PC-3 (cell line): ENCODE results near the gene PFKFB1.

ENCODE experiments used
- CTCF ChIP-seq: fragments of 300-600 bp; sonication (generic); conservative IDR thresholded peaks from 2 replicates; pipeline ENCODE4 v1.5.1; 2017; ENCODE audit warnings: antibody characterized with exemption, low read depth, mild to moderate bottlenecking, low read length
- EZH2 ChIP-seq: fragments of 300-600 bp; sonication (generic); IDR thresholded peaks from one replicate; pipeline ENCODE4 v1.6.1; 2017; ENCODE audit warnings: antibody characterized with exemption, mild to moderate bottlenecking, low read length; ENCODE audit not compliant: unreplicated experiment

DNA sequence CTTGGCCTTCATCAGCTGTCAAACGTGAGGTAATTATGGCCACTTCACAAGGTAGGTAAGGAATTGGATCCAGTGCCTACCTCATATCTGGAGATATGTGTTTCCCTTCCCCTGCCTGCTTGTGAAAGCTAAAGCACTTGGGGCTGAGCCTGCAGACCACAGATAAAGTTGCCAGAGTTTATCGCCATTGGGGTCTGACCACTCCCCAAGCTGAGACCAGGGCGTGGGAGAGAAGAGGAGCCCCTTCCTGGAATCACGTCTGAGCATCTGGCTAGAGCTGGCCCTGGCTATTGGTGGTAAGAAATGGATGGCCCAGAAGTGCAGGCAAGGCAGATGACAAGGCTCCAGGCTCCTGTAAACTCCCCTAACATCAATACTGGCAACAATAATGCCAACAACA, 34.1 kb upstream of the PFKFB1 start:
- TF ChIP-seq CTCF (no peak), EZH2 (no peak)
